Type B pancreatic cell (in vitro differentiated cells): ENCODE measurements around the gene ZCCHC12. TPM values are rescaled to one million over a fixed set of nuclear protein-coding genes. Genes with fewer than 3 reads are reported as not detected.
A peak's percentile ranks its signal among the peaks of the same experiment; 100 is the strongest.

Source experiments
- DNase-seq: peaks from one replicate; pipeline ENCODE4 v3.0.0; 2021; ENCODE audit warnings: mixed read lengths; ENCODE audit not compliant: unreplicated experiment; ENCODE audit errors: extremely low spot score
- H3K27ac Mint-ChIP-seq: 2 replicates; pipeline ENCODE4 v1.8.0; 2021; ENCODE audit warnings: mild to moderate bottlenecking, mixed read lengths
- H3K27me3 Mint-ChIP-seq: 2 replicates; pipeline ENCODE4 v1.8.0; 2021; ENCODE audit warnings: mixed read lengths
- H3K36me3 Mint-ChIP-seq: 2 replicates; pipeline ENCODE4 v1.8.0; 2021; ENCODE audit warnings: mixed read lengths
- H3K4me1 Mint-ChIP-seq: one replicate; pipeline ENCODE4 v1.8.0; 2021; ENCODE audit warnings: mixed read lengths; ENCODE audit not compliant: unreplicated experiment
- H3K4me3 Mint-ChIP-seq: 2 replicates; pipeline ENCODE4 v1.8.0; 2021; ENCODE audit warnings: mild to moderate bottlenecking, mixed read lengths
- H3K9me3 Mint-ChIP-seq: 2 replicates; pipeline ENCODE4 v1.8.0; 2021; ENCODE audit warnings: mixed read lengths
- CTCF ChIP-seq: fragments of 200-600 bp; sonication (generic); conservative IDR thresholded peaks from 2 replicates; pipeline ENCODE4 v1.5.0; 2021; ENCODE audit warnings: antibody characterized with exemption, mild to moderate bottlenecking
- long read RNA-seq: library from polyadenylated mRNA; unstranded; transcript quantifications from one replicate; pipeline ENCODE4 v2.0.0, GENCODE V29; 2020
- total RNA-seq: library from RNA; stranded (reverse); gene quantifications from 2 replicates; pipeline ENCODE4 v1.2.1, GENCODE V29; 2021; ENCODE audit warnings: low replicate concordance

Gene ZCCHC12
- 0.64 and 10.6 TPM in 2 replicates for total RNA-seq
- long read RNA-seq, partial matches to known transcripts, result 0 of 1 reads
- long read RNA-seq, other reads (novel, unspliced or antisense), result 0 of 1 reads

- DNase-seq, result peak; percentile 72
- Mint-ChIP-seq H3K27ac (no peak within 1 kb of the TSS), H3K36me3 (no peaks in the 10 kb centered on the region), H3K27me3 (peaks cover 57% of the 10 kb centered on the region), H3K9me3 (no peaks in the 10 kb centered on the region), H3K4me1 (no peaks in the 10 kb centered on the region), H3K4me3 (peak within 1 kb of the TSS; percentile 88)
- TF ChIP-seq CTCF, result peak; percentile 22
Observed at GRCh38 chrX:118823263-118824172, at the start of gene ZCCHC12. Gene ZCCHC12, plus strand, starts transcription at chrX:118823824. Its CDS starts 1,421 bp downstream, at chrX:118825245.

DNA sequence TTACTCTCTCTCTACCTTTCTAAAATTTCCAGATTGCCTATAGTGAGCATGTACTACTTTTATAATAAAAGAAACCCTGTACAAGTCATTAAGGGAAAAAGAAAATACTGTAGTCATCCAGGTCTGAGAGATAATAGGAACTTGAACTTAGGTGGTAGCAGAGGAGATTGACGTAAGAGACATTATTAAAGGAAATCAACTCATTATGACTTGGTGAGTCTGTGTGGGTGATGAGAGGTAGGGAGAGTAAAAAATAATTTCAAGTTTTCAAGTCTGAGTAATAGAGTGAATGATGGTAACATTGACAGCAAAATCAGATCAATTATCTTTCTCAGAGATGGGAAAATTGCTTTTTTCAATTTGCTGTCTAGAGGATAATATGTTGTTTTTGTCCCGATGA, 44.0 kb upstream of the ZCCHC12 start:
- no peaks in the 10 kb centered on the region for H3K9me3 Mint-ChIP-seq

GRCh38 chrX:118780509-118780908, 43.1 kb upstream of the ZCCHC12 start:
- TF ChIP-seq CTCF, result no peak

More for the DNA sequence above, 44.0 kb upstream of the ZCCHC12 start:
- Mint-ChIP-seq H3K4me1 (no peaks in the 10 kb centered on the region), H3K27me3 (no peaks in the 10 kb centered on the region), H3K27ac (no peak overlapping the region), H3K4me3 (no peak overlapping the region), H3K36me3 (peaks cover 3% of the 10 kb centered on the region)
- DNase-seq, result no peak
- no peak for TF ChIP-seq CTCF

DNA sequence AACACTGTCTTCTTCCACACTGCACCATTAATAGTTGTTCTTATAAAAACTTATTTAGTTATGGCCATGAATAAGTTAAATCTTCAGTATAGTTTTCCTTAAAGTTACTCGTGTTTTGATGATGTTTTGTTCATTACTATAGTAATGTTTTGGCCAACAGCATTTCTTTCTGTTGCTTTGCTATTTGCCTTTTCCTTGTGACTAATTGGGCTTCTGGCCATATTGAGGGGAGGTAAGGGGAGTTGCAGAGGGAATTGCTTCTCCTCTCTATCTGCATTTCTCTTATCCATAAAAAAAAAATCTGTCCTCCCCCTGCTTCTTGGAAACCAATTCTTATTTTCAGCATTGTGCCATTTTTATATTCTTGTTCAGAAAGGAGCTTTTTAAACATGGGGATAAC, 42.7 kb upstream of the ZCCHC12 start:
- Mint-ChIP-seq H3K4me1 (no peaks in the 10 kb centered on the region), H3K36me3 (peaks cover 3% of the 10 kb centered on the region), H3K27ac (no peak overlapping the region), H3K9me3 (no peaks in the 10 kb centered on the region), H3K27me3 (no peaks in the 10 kb centered on the region), H3K4me3 (no peak overlapping the region)
- TF ChIP-seq CTCF, result no peak
- DNase-seq, result no peak

More at GRCh38 chrX:118780509-118780908, 43.1 kb upstream of the ZCCHC12 start:
- Mint-ChIP-seq H3K36me3 (peaks cover 3% of the 10 kb centered on the region), H3K27ac (no peak overlapping the region), H3K9me3 (no peaks in the 10 kb centered on the region), H3K4me3 (no peak overlapping the region), H3K27me3 (no peaks in the 10 kb centered on the region), H3K4me1 (no peaks in the 10 kb centered on the region)
- no peak for DNase-seq

- no peaks in the 10 kb centered on the region for H3K27me3 Mint-ChIP-seq
- H3K36me3 Mint-ChIP-seq, result no peaks in the 10 kb centered on the region
- DNase-seq, result no peak
- peaks cover 4% of the 10 kb centered on the region for H3K9me3 Mint-ChIP-seq
- H3K4me3 Mint-ChIP-seq, result no peak overlapping the region
- H3K27ac Mint-ChIP-seq, result no peak overlapping the region
- TF ChIP-seq CTCF, result no peak
- peaks cover 11% of the 10 kb centered on the region for H3K4me1 Mint-ChIP-seq
Observed at GRCh38 chrX:118795528-118796280, 27.9 kb upstream of the ZCCHC12 start.
